Measurements from ENCODE around the gene CACHD1. TPM values are rescaled to one million over a fixed set of nuclear protein-coding genes. Genes with fewer than 3 reads are reported as not detected.

The CACHD1 gene
- total RNA-seq, 1 experiment from 2014 or later, result 8.4 TPM

DNA sequence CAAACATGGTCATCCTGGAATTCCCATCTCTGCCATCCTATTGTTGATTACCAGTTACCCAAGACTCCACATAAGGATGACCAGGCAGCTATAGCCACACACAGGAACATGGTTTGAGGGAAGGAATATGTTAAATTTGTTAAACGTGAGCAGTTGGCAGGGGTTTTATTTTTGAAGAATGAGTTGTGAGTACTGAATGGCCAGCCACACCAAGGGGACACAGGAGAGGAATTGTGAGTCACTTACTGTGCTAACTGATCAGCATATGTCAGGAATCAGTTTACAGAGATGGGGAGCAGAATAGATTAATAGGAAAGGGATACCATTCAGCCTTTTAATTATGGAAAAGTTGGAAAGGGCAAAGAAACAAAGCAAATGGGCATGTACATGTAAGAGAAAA, 235.7 kb downstream of the CACHD1 start:
- POLR2A ChIA-PET, result no interaction called here
- Histone ChIP-seq H3K27ac (ENCODE audit: low read depth, low read length) (no peak overlapping the region), H2AFZ (ENCODE audit: low read depth, low read length, poor library complexity, severe bottlenecking) (no peak overlapping the region), H3K36me3 (ENCODE audit: control insufficient read depth in 1 of 2, insufficient read depth in 2 of 2, low read length in 2 of 2) (no peaks in the 10 kb centered on the region), H3K79me2 (ENCODE audit: insufficient read depth, low read length) (no peaks in the 10 kb centered on the region), H3K9me3 (ENCODE audit: control insufficient read depth in 1 of 2, insufficient read depth in 1 of 2, low read depth in 1 of 2, low read length in 2 of 2) (no peaks in the 10 kb centered on the region), H3K4me3 (replicated peaks in 1 of 2; ENCODE audit: low read depth in 1 of 2, low read length in 2 of 2) (no peak overlapping the region), H4K20me1 (ENCODE audit: insufficient read depth) (no peaks in the 10 kb centered on the region), H3K9ac (ENCODE audit: low read length) (no peak overlapping the region), H3K27me3 (ENCODE audit: insufficient read depth, low read length) (no peaks in the 10 kb centered on the region), H3K4me2 (ENCODE audit: low read length) (no peak overlapping the region), H3K9me2 (ENCODE audit: insufficient read depth) (no peaks in the 10 kb centered on the region), H3K4me1 (ENCODE audit: control insufficient read depth in 1 of 2, insufficient read depth in 2 of 2, low read length in 2 of 2) (no peaks in the 10 kb centered on the region)
- intact Hi-C loops (cut with micrococcal nuclease), result no loop called here
- CTCF ChIA-PET, result no interaction called here
- TF ChIP-seq, protein P1, sequence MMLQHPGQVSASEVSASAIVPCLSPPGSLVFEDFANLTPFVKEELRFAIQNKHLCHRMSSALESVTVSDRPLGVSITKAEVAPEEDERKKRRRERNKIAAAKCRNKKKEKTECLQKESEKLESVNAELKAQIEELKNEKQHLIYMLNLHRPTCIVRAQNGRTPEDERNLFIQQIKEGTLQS (IDR thresholded peaks at IDR 0.05), result no peak
- TF ChIP-seq, protein P2, sequence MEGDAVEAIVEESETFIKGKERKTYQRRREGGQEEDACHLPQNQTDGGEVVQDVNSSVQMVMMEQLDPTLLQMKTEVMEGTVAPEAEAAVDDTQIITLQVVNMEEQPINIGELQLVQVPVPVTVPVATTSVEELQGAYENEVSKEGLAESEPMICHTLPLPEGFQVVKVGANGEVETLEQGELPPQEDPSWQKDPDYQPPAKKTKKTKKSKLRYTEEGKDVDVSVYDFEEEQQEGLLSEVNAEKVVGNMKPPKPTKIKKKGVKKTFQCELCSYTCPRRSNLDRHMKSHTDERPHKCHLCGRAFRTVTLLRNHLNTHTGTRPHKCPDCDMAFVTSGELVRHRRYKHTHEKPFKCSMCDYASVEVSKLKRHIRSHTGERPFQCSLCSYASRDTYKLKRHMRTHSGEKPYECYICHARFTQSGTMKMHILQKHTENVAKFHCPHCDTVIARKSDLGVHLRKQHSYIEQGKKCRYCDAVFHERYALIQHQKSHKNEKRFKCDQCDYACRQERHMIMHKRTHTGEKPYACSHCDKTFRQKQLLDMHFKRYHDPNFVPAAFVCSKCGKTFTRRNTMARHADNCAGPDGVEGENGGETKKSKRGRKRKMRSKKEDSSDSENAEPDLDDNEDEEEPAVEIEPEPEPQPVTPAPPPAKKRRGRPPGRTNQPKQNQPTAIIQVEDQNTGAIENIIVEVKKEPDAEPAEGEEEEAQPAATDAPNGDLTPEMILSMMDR (IDR thresholded peaks at IDR 0.05 in 2 of 3, conservative IDR thresholded peaks at IDR 0.05 in 1 of 3; ENCODE audit: borderline replicate concordance in 1 of 3, insufficient read depth in 1 of 3, low read depth in 2 of 3, low read length in 2 of 3), result no peak
- TF ChIP-seq CBX3 (IDR thresholded peaks at IDR 0.05; ENCODE audit: low read depth) (no peak), TCF7L2 (IDR thresholded peaks at IDR 0.05; ENCODE audit: borderline replicate concordance, extremely low read depth, insufficient read depth, insufficient read length) (no peak)
- DNase-seq (ENCODE audit: low read depth, low spot score) (no peak), ATAC-seq (no peak)
- RAD21 ChIA-PET (ENCODE audit: low non-redundant PET in 1 of 2, low total read pairs in 2 of 2, uncharacterized antibody in 2 of 2, unreplicated experiment in 2 of 2), result no interaction called here
- no TSS peak for BruUV-seq (replicated peaks)

DNA sequence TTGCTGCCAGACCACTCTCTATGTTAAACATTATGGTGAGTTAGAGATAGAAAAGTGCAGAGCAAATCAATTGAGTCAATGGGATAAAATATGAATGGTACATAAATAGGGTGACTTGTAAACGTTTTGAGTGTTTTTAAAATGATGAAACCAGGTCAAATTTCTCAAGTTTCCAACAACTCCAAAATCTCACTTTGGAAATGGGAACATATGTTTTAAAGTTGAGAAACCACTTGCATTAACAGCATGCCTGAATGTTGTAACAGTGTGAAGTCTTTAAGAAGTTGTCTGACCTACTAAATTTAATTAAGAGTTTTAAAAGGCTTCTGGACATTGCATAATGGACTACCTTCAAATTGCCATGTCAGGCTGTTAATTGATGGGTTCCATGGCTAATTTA, 241.3 kb downstream of the CACHD1 start:
- RAD21 ChIA-PET (ENCODE audit: low non-redundant PET in 1 of 2, low total read pairs in 2 of 2, uncharacterized antibody in 2 of 2, unreplicated experiment in 2 of 2), result interaction anchor here in 1 of 2 experiments (0.7 kb wide), 1 partner anchor 113 kb away, joined by 3 read pairs; no protein-coding TSS in a partner anchor
- intact Hi-C loops (cut with micrococcal nuclease), result no loop called here
- Histone ChIP-seq H3K4me1 (ENCODE audit: control insufficient read depth in 1 of 2, insufficient read depth in 2 of 2, low read length in 2 of 2) (no peaks in the 10 kb centered on the region), H3K79me2 (ENCODE audit: insufficient read depth, low read length) (no peaks in the 10 kb centered on the region), H3K9me2 (ENCODE audit: insufficient read depth) (no peaks in the 10 kb centered on the region), H3K27ac (ENCODE audit: low read depth, low read length) (no peak overlapping the region), H2AFZ (ENCODE audit: low read depth, low read length, poor library complexity, severe bottlenecking) (no peak overlapping the region), H3K9ac (ENCODE audit: low read length) (no peak overlapping the region), H3K4me2 (ENCODE audit: low read length) (no peak overlapping the region), H3K27me3 (ENCODE audit: insufficient read depth, low read length) (no peaks in the 10 kb centered on the region), H3K36me3 (ENCODE audit: control insufficient read depth in 1 of 2, insufficient read depth in 2 of 2, low read length in 2 of 2) (no peaks in the 10 kb centered on the region), H3K9me3 (ENCODE audit: control insufficient read depth in 1 of 2, insufficient read depth in 1 of 2, low read depth in 1 of 2, low read length in 2 of 2) (no peaks in the 10 kb centered on the region), H4K20me1 (ENCODE audit: insufficient read depth) (no peaks in the 10 kb centered on the region), H3K4me3 (replicated peaks in 1 of 2; ENCODE audit: low read depth in 1 of 2, low read length in 2 of 2) (no peak overlapping the region)
- POLR2A ChIA-PET, result no interaction called here
- no peak for TF ChIP-seq CEBPB (IDR thresholded peaks at IDR 0.05; ENCODE audit: low read depth)
- no peak for TF ChIP-seq FOSL1 (IDR thresholded peaks at IDR 0.05; ENCODE audit: low read depth)
- TF ChIP-seq RAD21 (IDR thresholded peaks at IDR 0.05; ENCODE audit: low read depth), result no peak
- no peak for TF ChIP-seq ELF1 (IDR thresholded peaks at IDR 0.05; ENCODE audit: borderline replicate concordance, low read depth)
- BruUV-seq (replicated peaks), result no TSS peak
- no peak for DNase-seq (ENCODE audit: low read depth, low spot score)
- no peak for ATAC-seq
- CTCF ChIA-PET, result no interaction called here

Measured in HCT116 (cell line).